ENCODE results near the gene GALNT17. TPM values are rescaled to one million over a fixed set of nuclear protein-coding genes. Genes with fewer than 3 reads are reported as not detected.

Gene GALNT17
- total RNA-seq, 1 experiment from 2014 or later, result not detected

GRCh38 chr7:71349682-71350481, 217.9 kb downstream of the GALNT17 start:
- POLR2A ChIA-PET, result no interaction called here
- Mint-ChIP-seq H3K4me1 (ENCODE audit: insufficient read depth, unreplicated experiment) (no peaks in the 10 kb centered on the region), H3K36me3 (ENCODE audit: insufficient read depth, unreplicated experiment) (no peaks in the 10 kb centered on the region), H3K9me3 (ENCODE audit: unreplicated experiment) (peaks cover 27% of the 10 kb centered on the region), H3K4me3 (ENCODE audit: unreplicated experiment) (no peak overlapping the region), H3K27me3 (ENCODE audit: insufficient read depth, unreplicated experiment) (no peaks in the 10 kb centered on the region), H3K27ac (ENCODE audit: low read depth, unreplicated experiment) (no peak overlapping the region)
- CTCF ChIA-PET, result interaction anchor here (0.6 kb wide), 1 partner anchor 82 kb away, joined by 3 read pairs; no protein-coding TSS in a partner anchor
- TF ChIP-seq, protein P1, sequence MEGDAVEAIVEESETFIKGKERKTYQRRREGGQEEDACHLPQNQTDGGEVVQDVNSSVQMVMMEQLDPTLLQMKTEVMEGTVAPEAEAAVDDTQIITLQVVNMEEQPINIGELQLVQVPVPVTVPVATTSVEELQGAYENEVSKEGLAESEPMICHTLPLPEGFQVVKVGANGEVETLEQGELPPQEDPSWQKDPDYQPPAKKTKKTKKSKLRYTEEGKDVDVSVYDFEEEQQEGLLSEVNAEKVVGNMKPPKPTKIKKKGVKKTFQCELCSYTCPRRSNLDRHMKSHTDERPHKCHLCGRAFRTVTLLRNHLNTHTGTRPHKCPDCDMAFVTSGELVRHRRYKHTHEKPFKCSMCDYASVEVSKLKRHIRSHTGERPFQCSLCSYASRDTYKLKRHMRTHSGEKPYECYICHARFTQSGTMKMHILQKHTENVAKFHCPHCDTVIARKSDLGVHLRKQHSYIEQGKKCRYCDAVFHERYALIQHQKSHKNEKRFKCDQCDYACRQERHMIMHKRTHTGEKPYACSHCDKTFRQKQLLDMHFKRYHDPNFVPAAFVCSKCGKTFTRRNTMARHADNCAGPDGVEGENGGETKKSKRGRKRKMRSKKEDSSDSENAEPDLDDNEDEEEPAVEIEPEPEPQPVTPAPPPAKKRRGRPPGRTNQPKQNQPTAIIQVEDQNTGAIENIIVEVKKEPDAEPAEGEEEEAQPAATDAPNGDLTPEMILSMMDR (IDR thresholded peaks at IDR 0.05; ENCODE audit: unreplicated experiment), result no peak
- intact Hi-C loops (cut with micrococcal nuclease), result no loop called here
- BruUV-seq (replicated peaks), result no TSS peak
- DNase-seq (ENCODE audit: unreplicated experiment), result no peak

GRCh38 chr7:71350680-71351079, 218.7 kb downstream of the GALNT17 start:
- BruUV-seq (replicated peaks), result no TSS peak
- intact Hi-C loops (cut with micrococcal nuclease), result no loop called here
- POLR2A ChIA-PET, result no interaction called here
- CTCF ChIA-PET, result no interaction called here
- H3K27me3 Mint-ChIP-seq (ENCODE audit: insufficient read depth, unreplicated experiment), result no peaks in the 10 kb centered on the region
- H3K36me3 Mint-ChIP-seq (ENCODE audit: insufficient read depth, unreplicated experiment), result no peaks in the 10 kb centered on the region
- H3K27ac Mint-ChIP-seq (ENCODE audit: low read depth, unreplicated experiment), result no peak overlapping the region
- TF ChIP-seq, protein P1 (IDR thresholded peaks at IDR 0.05; ENCODE audit: unreplicated experiment), result no peak
- peaks cover 19% of the 10 kb centered on the region for H3K9me3 Mint-ChIP-seq (ENCODE audit: unreplicated experiment)
- DNase-seq (ENCODE audit: unreplicated experiment), result no peak
- H3K4me1 Mint-ChIP-seq (ENCODE audit: insufficient read depth, unreplicated experiment), result no peaks in the 10 kb centered on the region
- H3K4me3 Mint-ChIP-seq (ENCODE audit: unreplicated experiment), result no peak overlapping the region

DNA sequence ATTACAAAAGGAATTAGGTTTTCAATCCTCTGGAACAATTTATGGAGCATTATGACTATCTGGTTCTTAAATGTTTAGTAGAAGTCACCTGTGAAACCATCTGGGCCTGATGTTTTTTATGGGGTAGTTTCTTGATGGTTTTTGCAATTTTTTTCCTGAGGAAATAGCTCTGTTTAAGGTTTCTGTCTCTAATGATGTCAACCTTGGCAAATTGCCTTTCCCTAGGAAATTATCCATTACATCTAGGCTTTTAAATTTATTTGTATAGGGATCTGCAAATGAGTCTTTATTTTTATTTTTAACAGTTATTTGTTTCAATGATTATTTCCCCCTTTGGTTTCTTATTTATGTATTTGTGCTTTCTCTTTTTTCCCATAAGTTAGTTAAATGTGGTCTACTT, 222.8 kb downstream of the GALNT17 start:
- Mint-ChIP-seq H3K27me3 (ENCODE audit: insufficient read depth, unreplicated experiment) (no peaks in the 10 kb centered on the region), H3K4me1 (ENCODE audit: insufficient read depth, unreplicated experiment) (no peaks in the 10 kb centered on the region), H3K9me3 (ENCODE audit: unreplicated experiment) (peaks cover 25% of the 10 kb centered on the region), H3K27ac (ENCODE audit: low read depth, unreplicated experiment) (no peak overlapping the region), H3K4me3 (ENCODE audit: unreplicated experiment) (no peak overlapping the region), H3K36me3 (ENCODE audit: insufficient read depth, unreplicated experiment) (no peaks in the 10 kb centered on the region)
- ChIA-PET CTCF (no interaction called here), POLR2A (no interaction called here)
- BruUV-seq (replicated peaks), result no TSS peak
- TF ChIP-seq, protein P1 (IDR thresholded peaks at IDR 0.05; ENCODE audit: unreplicated experiment), result no peak
- intact Hi-C loops (cut with micrococcal nuclease), result no loop called here
- no peak for DNase-seq (ENCODE audit: unreplicated experiment)

GRCh38 chr7:71361451-71362032, 229.6 kb downstream of the GALNT17 start:
- Mint-ChIP-seq H3K4me3 (ENCODE audit: unreplicated experiment) (no peak overlapping the region), H3K4me1 (ENCODE audit: insufficient read depth, unreplicated experiment) (no peaks in the 10 kb centered on the region), H3K9me3 (ENCODE audit: unreplicated experiment) (peaks cover 21% of the 10 kb centered on the region), H3K36me3 (ENCODE audit: insufficient read depth, unreplicated experiment) (no peaks in the 10 kb centered on the region), H3K27me3 (ENCODE audit: insufficient read depth, unreplicated experiment) (no peaks in the 10 kb centered on the region), H3K27ac (ENCODE audit: low read depth, unreplicated experiment) (no peak overlapping the region)
- TF ChIP-seq, protein P1 (IDR thresholded peaks at IDR 0.05; ENCODE audit: unreplicated experiment), result no peak
- CTCF ChIA-PET, result no interaction called here
- no peak for DNase-seq (ENCODE audit: unreplicated experiment)
- no TSS peak for BruUV-seq (replicated peaks)
- intact Hi-C loops (cut with micrococcal nuclease), result no loop called here
- POLR2A ChIA-PET, result no interaction called here

Measured in MCF 10A (cell line).